Activated naive CD4-positive, alpha-beta T cell treated with anti-CD3 and anti-CD28 coated beads, Interleukin-2, amount 10 ng/mL, durations not matched to agents 5 hours and 36 hours (primary cell): ENCODE measurements around the gene NUDT15. TPM values are rescaled to one million over a fixed set of nuclear protein-coding genes. Genes with fewer than 3 reads are reported as not detected.

Source experiments
- total RNA-seq, 2 experiments: library from RNA; stranded (reverse); gene quantifications; one replicate each; pipeline ENCODE4 v1.2.3, GENCODE V29; 2021

The NUDT15 gene
- 10 to 100 TPM; 10.1 to 10.8 TPM for total RNA-seq

GRCh38 chr13:48037346-48038173 lies at the start of gene NUDT15:
Gene NUDT15 (plus strand): TSS chr13:48037726. CDS start chr13:48037747, 21 bp downstream.

GRCh38 chr13:48001114-48001881 lies 36.2 kb upstream of the NUDT15 start, which contains the start of gene SUCLA2:
Gene SUCLA2 (minus strand): TSS chr13:48001273. CDS start chr13:48001269, 4 bp downstream.

GRCh38 chr13:48094781-48095502 lies 57.4 kb downstream of the NUDT15 start, which contains the start of gene MED4:
Gene MED4 (minus strand): TSS chr13:48095104. CDS start chr13:48095078, 26 bp downstream.

Other genes starting within 250 kb of the NUDT15 start
- gene SUCLA2, start 36.5 kb upstream of the NUDT15 start, total RNA-seq: 10 to 100 TPM; 33.0 to 35.0 TPM
- 10 to 100 TPM; 60.4 to 60.9 TPM for gene MED4, start 57.4 kb downstream of the NUDT15 start, total RNA-seq
- 100 to 1,000 TPM; 296 to 297 TPM for gene ITM2B, start 195.5 kb downstream of the NUDT15 start, total RNA-seq